Naive thymus-derived CD8-positive, alpha-beta T cell (primary cell): ENCODE measurements around the gene GLUL. TPM values are rescaled to one million over a fixed set of nuclear protein-coding genes. Genes with fewer than 3 reads are reported as not detected.

Source experiments
- ATAC-seq, 2 donors: fragments of 150-1000 bp; cut with Tn5 transposase in 1 of 2; sonication (Bioruptor Pico), chemical (Tn5 transposase) in 1 of 2; 1 replicate in 1 of 2; 2 replicates in 1 of 2; pipeline ENCODE4 v1.10.0; 2021; ENCODE audit warnings: mild to moderate bottlenecking in 2 of 2, moderate library complexity in 2 of 2
- POLR2A ChIA-PET: fragments of 350-600 bp; sonication (Branson Sonifier 250); formaldehyde crosslinking; loops from one replicate; lab custom pipeline; 2021; ENCODE audit warnings: antibody characterized with exemption; lab: Charles Lee
- DNase-seq, 10 donors: peaks; one replicate each; pipeline versions ENCODE4 v3.0.0 to v3.0.0-alpha.2; 2020 to 2022
- H3K27ac Mint-ChIP-seq, 10 donors: one replicate each; pipeline ENCODE4 v1.8.0; 2020 to 2022; ENCODE audit warnings: mild to moderate bottlenecking in 10 of 10, mixed read lengths in 10 of 10, moderate library complexity in 4 of 10, inconsistent platforms in 1 of 10
- H3K27me3 Mint-ChIP-seq, 5 donors: one replicate each; pipeline ENCODE4 v1.8.0; 2021 to 2022; ENCODE audit warnings: mixed read lengths in 5 of 5
- H3K36me3 Mint-ChIP-seq, 3 donors: one replicate each; pipeline ENCODE4 v1.8.0; 2020 to 2022; ENCODE audit warnings: mixed read lengths in 3 of 3, mild to moderate bottlenecking in 2 of 3, inconsistent platforms in 1 of 3
- H3K4me1 Mint-ChIP-seq, 4 donors: one replicate each; pipeline ENCODE4 v1.8.0; 2021 to 2022; ENCODE audit warnings: mixed read lengths in 4 of 4
- H3K4me3 Mint-ChIP-seq, 10 donors: one replicate each; pipeline ENCODE4 v1.8.0; 2020 to 2022; ENCODE audit warnings: mild to moderate bottlenecking in 10 of 10, mixed read lengths in 10 of 10, moderate library complexity in 6 of 10, inconsistent platforms in 1 of 10
- H3K9me3 Mint-ChIP-seq, 9 donors: one replicate each; pipeline ENCODE4 v1.8.0; 2020 to 2022; ENCODE audit warnings: mixed read lengths in 9 of 9, mild to moderate bottlenecking in 3 of 9, inconsistent platforms in 1 of 9, moderate library complexity in 1 of 9
- polyA plus RNA-seq, 3 donors: library from polyadenylated mRNA; unstranded; fragments of 300-500 nt; fragmentation: Illumina TruSeq; gene quantifications; one replicate each; pipeline ENCODE4 v1.2.3, GENCODE V29; 2021
- total RNA-seq, 8 experiments: library from RNA in 2 of 8; stranded (reverse) in 2 of 8; gene quantifications; one replicate each; pipeline ENCODE4 v1.2.3 and lab custom pipeline; 2021 to 2026

Gene GLUL
- total RNA-seq (10 to 100 TPM; 10.2 to 12.7 TPM), polyA plus RNA-seq (10 to 100 TPM in 1 of 3 donors, 1 to 10 TPM in 2; 4.8 to 38.1 (median 8.3) TPM), total RNA-seq (lab: John Stamatoyannopoulos, UW) (7.8 to 34.2 (median 18.5) reads per million in 6 experiments)

GRCh38 chr1:182391362-182392049, at the start of gene GLUL:
TSS of gene GLUL (minus strand) at chr1:182391790. CDS start at chr1:182388737, 3,053 bp downstream.
- peaks cover 0 to 3% (median 0%) of the 10 kb centered on the region in 3 donors for H3K36me3 Mint-ChIP-seq
- no peaks in the 10 kb centered on the region for H3K9me3 Mint-ChIP-seq
- DNase-seq (peak; percentile 13 to 73 (median 46)), ATAC-seq (peak; percentile 66 to 72)
- peaks cover 16 to 34% (median 25%) of the 10 kb centered on the region in 4 donors for H3K4me1 Mint-ChIP-seq
- POLR2A ChIA-PET, result interaction anchor here (1.2 kb wide), 1 partner anchor 307 kb away, joined by 4 read pairs; no protein-coding TSS in a partner anchor
- H3K27ac Mint-ChIP-seq, result peak within 1 kb of the TSS in 8 of 10 donors; percentile 66 to 92 (median 78)
- peaks cover 6 to 59% (median 14%) of the 10 kb centered on the region in 5 donors for H3K27me3 Mint-ChIP-seq
- peak within 1 kb of the TSS; percentile 84 to 97 (median 87) for H3K4me3 Mint-ChIP-seq

- H3K4me3 Mint-ChIP-seq, result no peak overlapping the region
- no peak overlapping the region for H3K27ac Mint-ChIP-seq
- no peaks in the 10 kb centered on the region for H3K4me1 Mint-ChIP-seq
- DNase-seq, result no peak
- peaks cover 2 to 14% (median 5%) of the 10 kb centered on the region in 5 donors for H3K27me3 Mint-ChIP-seq
- POLR2A ChIA-PET, result no interaction called here
- H3K36me3 Mint-ChIP-seq, result peaks cover 0 to 3% (median 0%) of the 10 kb centered on the region in 3 donors
- H3K9me3 Mint-ChIP-seq, result peaks cover 0 to 15% (median 8%) of the 10 kb centered on the region in 9 donors
- ATAC-seq, result no peak
Observed at GRCh38 chr1:182438326-182438725, 46.7 kb upstream of the GLUL start.

GRCh38 chr1:182433580-182433979, 42.0 kb upstream of the GLUL start:
- peaks cover 10 to 14% (median 11%) of the 10 kb centered on the region in 4 donors for H3K4me1 Mint-ChIP-seq
- ATAC-seq (no peak), DNase-seq (no peak)
- H3K27me3 Mint-ChIP-seq, result peaks cover 2 to 14% (median 5%) of the 10 kb centered on the region in 5 donors
- H3K27ac Mint-ChIP-seq, result no peak overlapping the region
- H3K9me3 Mint-ChIP-seq, result peaks cover 0 to 13% (median 7%) of the 10 kb centered on the region in 9 donors
- H3K4me3 Mint-ChIP-seq, result no peak overlapping the region
- H3K36me3 Mint-ChIP-seq, result peaks cover 0 to 3% (median 0%) of the 10 kb centered on the region in 3 donors
- POLR2A ChIA-PET, result no interaction called here

- POLR2A ChIA-PET, result no interaction called here
- no peaks in the 10 kb centered on the region for H3K36me3 Mint-ChIP-seq
- peaks cover 10 to 14% (median 11%) of the 10 kb centered on the region in 4 donors for H3K4me1 Mint-ChIP-seq
- H3K4me3 Mint-ChIP-seq, result no peak overlapping the region
- peaks cover 0 to 2% (median 0%) of the 10 kb centered on the region in 5 donors for H3K27me3 Mint-ChIP-seq
- no peaks in the 10 kb centered on the region for H3K9me3 Mint-ChIP-seq
- DNase-seq, result no peak
- peak overlapping the region in 1 of 10 donors; percentile 26 for H3K27ac Mint-ChIP-seq
- ATAC-seq, result no peak
Observed at GRCh38 chr1:182431278-182431677, 39.7 kb upstream of the GLUL start.

GRCh38 chr1:182430263-182431068, 38.9 kb upstream of the GLUL start:
- Mint-ChIP-seq H3K4me1 (peaks cover 10 to 14% (median 11%) of the 10 kb centered on the region in 4 donors), H3K9me3 (no peaks in the 10 kb centered on the region), H3K27me3 (peaks cover 0 to 2% (median 0%) of the 10 kb centered on the region in 5 donors), H3K27ac (peak overlapping the region in 2 of 10 donors; percentile 26 to 39), H3K4me3 (no peak overlapping the region), H3K36me3 (no peaks in the 10 kb centered on the region)
- POLR2A ChIA-PET, result no interaction called here
- ATAC-seq (peak; percentile 72 to 75), DNase-seq (peak in 3 of 10 donors; percentile 4 to 20 (median 9))

- no peak for ATAC-seq
- H3K4me3 Mint-ChIP-seq, result no peak overlapping the region
Observed at GRCh38 chr1:182428043-182428442, 36.5 kb upstream of the GLUL start.

GRCh38 chr1:182426442-182427430, 35.1 kb upstream of the GLUL start:
- peak overlapping the region in 2 of 10 donors; percentile 74 to 80 for H3K27ac Mint-ChIP-seq
- peaks cover 0 to 11% (median 6%) of the 10 kb centered on the region in 5 donors for H3K27me3 Mint-ChIP-seq
- H3K9me3 Mint-ChIP-seq, result no peaks in the 10 kb centered on the region
- POLR2A ChIA-PET, result no interaction called here
- peaks cover 10 to 14% (median 11%) of the 10 kb centered on the region in 4 donors for H3K4me1 Mint-ChIP-seq
- no peak overlapping the region for H3K4me3 Mint-ChIP-seq
- no peak for DNase-seq
- no peak for ATAC-seq
- no peaks in the 10 kb centered on the region for H3K36me3 Mint-ChIP-seq

More at GRCh38 chr1:182428043-182428442, 36.5 kb upstream of the GLUL start:
- DNase-seq, result no peak
- Mint-ChIP-seq H3K4me1 (peaks cover 10 to 14% (median 11%) of the 10 kb centered on the region in 4 donors), H3K27me3 (peaks cover 0 to 2% (median 1%) of the 10 kb centered on the region in 5 donors), H3K27ac (no peak overlapping the region), H3K36me3 (no peaks in the 10 kb centered on the region), H3K9me3 (no peaks in the 10 kb centered on the region)
- POLR2A ChIA-PET, result interaction anchor here (0.6 kb wide), 1 partner anchor 37 kb away, joined by 3 read pairs; no protein-coding TSS in a partner anchor

- H3K9me3 Mint-ChIP-seq, result no peaks in the 10 kb centered on the region
- peaks cover 5 to 27% (median 17%) of the 10 kb centered on the region in 5 donors for H3K27me3 Mint-ChIP-seq
- H3K4me3 Mint-ChIP-seq, result no peak overlapping the region
- no peaks in the 10 kb centered on the region for H3K36me3 Mint-ChIP-seq
- H3K27ac Mint-ChIP-seq, result no peak overlapping the region
- H3K4me1 Mint-ChIP-seq, result no peaks in the 10 kb centered on the region
- no peak for DNase-seq
- POLR2A ChIA-PET, result no interaction called here
- no peak for ATAC-seq
Observed at GRCh38 chr1:182415789-182416188, 24.2 kb upstream of the GLUL start.

GRCh38 chr1:182413969-182414368, 22.4 kb upstream of the GLUL start:
- H3K4me1 Mint-ChIP-seq, result no peaks in the 10 kb centered on the region
- H3K27me3 Mint-ChIP-seq, result peaks cover 9 to 44% (median 19%) of the 10 kb centered on the region in 5 donors
- no peak for ATAC-seq

GRCh38 chr1:182413486-182413885, 21.9 kb upstream of the GLUL start:
- POLR2A ChIA-PET, result no interaction called here
- H3K4me1 Mint-ChIP-seq, result no peaks in the 10 kb centered on the region
- H3K27me3 Mint-ChIP-seq, result peaks cover 10 to 49% (median 19%) of the 10 kb centered on the region in 5 donors
- H3K4me3 Mint-ChIP-seq, result no peak overlapping the region
- no peaks in the 10 kb centered on the region for H3K36me3 Mint-ChIP-seq
- ATAC-seq (no peak), DNase-seq (no peak)
- no peak overlapping the region for H3K27ac Mint-ChIP-seq
- H3K9me3 Mint-ChIP-seq, result no peaks in the 10 kb centered on the region

More at GRCh38 chr1:182413969-182414368, 22.4 kb upstream of the GLUL start:
- no peak overlapping the region for H3K4me3 Mint-ChIP-seq
- H3K27ac Mint-ChIP-seq, result no peak overlapping the region
- POLR2A ChIA-PET, result no interaction called here
- no peak for DNase-seq
- no peaks in the 10 kb centered on the region for H3K36me3 Mint-ChIP-seq
- H3K9me3 Mint-ChIP-seq, result no peaks in the 10 kb centered on the region

GRCh38 chr1:182410620-182411273, 19.2 kb upstream of the GLUL start:
- POLR2A ChIA-PET, result no interaction called here
- Mint-ChIP-seq H3K27me3 (peaks cover 10 to 61% (median 26%) of the 10 kb centered on the region in 5 donors), H3K4me3 (no peak overlapping the region), H3K9me3 (peaks cover 0 to 7% (median under 1%) of the 10 kb centered on the region in 9 donors), H3K4me1 (no peaks in the 10 kb centered on the region), H3K36me3 (peaks cover 0 to under 1% (median 0%) of the 10 kb centered on the region in 3 donors), H3K27ac (no peak overlapping the region)
- DNase-seq (no peak), ATAC-seq (no peak)
